Mesothelial cell of epicardium (in vitro differentiated cells): Measurements from ENCODE around the gene CD101. TPM values are rescaled to one million over a fixed set of nuclear protein-coding genes. Genes with fewer than 3 reads are reported as not detected.
A peak's percentile ranks its signal among the peaks of the same experiment; 100 is the strongest.

Experiments used
- DNase-seq, 2 experiments: peaks; one replicate each; pipeline ENCODE4 v3.0.0; 2021; ENCODE audit warnings: low spot score in 2 of 2; ENCODE audit not compliant: unreplicated experiment in 2 of 2
- H3K27ac Mint-ChIP-seq: 2 replicates; pipeline ENCODE4 v1.8.0; 2021; ENCODE audit warnings: mixed read lengths
- H3K27me3 Mint-ChIP-seq: 2 replicates; pipeline ENCODE4 v1.8.0; 2021; ENCODE audit warnings: low read depth, mixed read lengths
- H3K36me3 Mint-ChIP-seq: 2 replicates; pipeline ENCODE4 v1.8.0; 2021; ENCODE audit warnings: mixed read lengths
- H3K4me1 Mint-ChIP-seq: 2 replicates; pipeline ENCODE4 v1.8.0; 2021; ENCODE audit warnings: mixed read lengths
- H3K4me3 Mint-ChIP-seq: 2 replicates; pipeline ENCODE4 v1.8.0; 2021; ENCODE audit warnings: mild to moderate bottlenecking, moderate library complexity, mixed read lengths
- H3K9me3 Mint-ChIP-seq: 2 replicates; pipeline ENCODE4 v1.8.0; 2021; ENCODE audit warnings: mixed read lengths
- total RNA-seq: library from RNA; stranded (reverse); gene quantifications from 3 replicates; pipeline ENCODE4 v1.2.1, GENCODE V29; 2021
- TF ChIP-seq, protein P1 (sequence below): fragments of 200-600 bp; sonication (generic); IDR thresholded peaks from one replicate; pipeline ENCODE4 v1.5.0; 2021; ENCODE audit warnings: antibody characterized with exemption; ENCODE audit not compliant: unreplicated experiment

CD101 gene
- total RNA-seq, 1 donor from 2014 or later: 3.7 TPM

DNA sequence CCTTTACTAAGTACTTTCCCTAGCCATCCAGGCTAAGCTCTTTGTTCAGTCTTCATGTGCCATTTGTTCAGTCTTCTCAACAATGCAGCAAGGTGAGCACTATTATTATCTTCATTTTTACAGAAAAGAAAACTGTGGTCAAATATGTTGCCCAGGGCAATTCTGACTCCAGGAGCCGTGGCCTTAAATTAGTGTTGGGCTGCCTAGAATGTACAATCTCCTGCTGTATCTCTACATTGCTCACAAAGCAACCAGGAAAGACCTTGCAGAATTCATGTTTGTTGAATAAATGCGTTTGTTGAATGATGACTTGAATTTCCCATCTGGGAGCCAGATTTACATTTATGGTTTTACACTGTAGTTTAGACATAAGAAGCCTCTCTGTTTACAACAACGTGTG, 14.2 kb downstream of the CD101 start:
- TF ChIP-seq, protein P1, sequence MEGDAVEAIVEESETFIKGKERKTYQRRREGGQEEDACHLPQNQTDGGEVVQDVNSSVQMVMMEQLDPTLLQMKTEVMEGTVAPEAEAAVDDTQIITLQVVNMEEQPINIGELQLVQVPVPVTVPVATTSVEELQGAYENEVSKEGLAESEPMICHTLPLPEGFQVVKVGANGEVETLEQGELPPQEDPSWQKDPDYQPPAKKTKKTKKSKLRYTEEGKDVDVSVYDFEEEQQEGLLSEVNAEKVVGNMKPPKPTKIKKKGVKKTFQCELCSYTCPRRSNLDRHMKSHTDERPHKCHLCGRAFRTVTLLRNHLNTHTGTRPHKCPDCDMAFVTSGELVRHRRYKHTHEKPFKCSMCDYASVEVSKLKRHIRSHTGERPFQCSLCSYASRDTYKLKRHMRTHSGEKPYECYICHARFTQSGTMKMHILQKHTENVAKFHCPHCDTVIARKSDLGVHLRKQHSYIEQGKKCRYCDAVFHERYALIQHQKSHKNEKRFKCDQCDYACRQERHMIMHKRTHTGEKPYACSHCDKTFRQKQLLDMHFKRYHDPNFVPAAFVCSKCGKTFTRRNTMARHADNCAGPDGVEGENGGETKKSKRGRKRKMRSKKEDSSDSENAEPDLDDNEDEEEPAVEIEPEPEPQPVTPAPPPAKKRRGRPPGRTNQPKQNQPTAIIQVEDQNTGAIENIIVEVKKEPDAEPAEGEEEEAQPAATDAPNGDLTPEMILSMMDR: no peak
- H3K9me3 Mint-ChIP-seq: no peaks in the 10 kb centered on the region
- peaks cover 2% of the 10 kb centered on the region for H3K36me3 Mint-ChIP-seq
- H3K27me3 Mint-ChIP-seq: no peaks in the 10 kb centered on the region
- no peak for DNase-seq
- H3K27ac Mint-ChIP-seq: peak overlapping the region; percentile 22
- H3K4me1 Mint-ChIP-seq: peaks cover 4% of the 10 kb centered on the region
- no peak overlapping the region for H3K4me3 Mint-ChIP-seq

DNA sequence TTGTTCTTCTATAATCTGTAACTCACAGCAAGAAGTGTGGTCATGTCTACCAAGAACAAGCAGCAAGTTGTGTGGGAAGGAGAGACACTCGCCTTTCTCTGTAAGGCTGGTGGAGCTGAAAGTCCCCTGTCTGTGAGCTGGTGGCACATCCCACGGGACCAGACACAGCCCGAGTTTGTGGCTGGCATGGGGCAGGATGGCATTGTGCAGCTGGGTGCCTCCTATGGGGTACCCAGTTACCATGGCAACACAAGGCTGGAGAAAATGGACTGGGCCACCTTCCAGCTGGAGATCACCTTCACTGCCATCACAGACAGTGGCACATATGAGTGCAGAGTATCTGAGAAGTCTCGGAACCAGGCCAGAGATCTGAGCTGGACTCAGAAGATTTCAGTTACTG, 15.5 kb downstream of the CD101 start:
- peaks cover 4% of the 10 kb centered on the region for H3K4me1 Mint-ChIP-seq

DNA sequence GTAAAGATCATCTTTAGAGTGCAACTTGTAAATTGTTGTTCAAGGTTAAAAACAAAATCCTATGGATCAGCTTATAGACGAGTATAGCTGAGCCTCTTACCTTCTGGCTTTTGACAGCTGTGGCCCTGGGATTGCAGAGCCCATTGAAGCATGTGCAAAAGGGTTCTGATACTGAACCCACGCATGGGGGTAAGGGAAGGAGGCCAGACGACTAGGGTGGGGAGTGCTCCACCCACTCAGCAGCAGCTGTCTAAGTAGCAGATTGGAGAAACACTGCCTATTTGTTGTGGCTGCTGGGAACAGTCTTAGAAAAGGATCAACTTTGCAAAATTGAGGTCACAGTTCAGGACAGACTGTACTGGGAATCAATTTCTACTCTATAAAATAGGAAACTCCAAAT, 16.1 kb downstream of the CD101 start:
- TF ChIP-seq, protein P1: no peak
- H3K27me3 Mint-ChIP-seq: no peaks in the 10 kb centered on the region
- no peaks in the 10 kb centered on the region for H3K9me3 Mint-ChIP-seq
- no peak overlapping the region for H3K4me3 Mint-ChIP-seq
- no peak overlapping the region for H3K27ac Mint-ChIP-seq
- no peaks in the 10 kb centered on the region for H3K36me3 Mint-ChIP-seq
- H3K4me1 Mint-ChIP-seq: peaks cover 4% of the 10 kb centered on the region
- no peak for DNase-seq

More for the DNA sequence above, 15.5 kb downstream of the CD101 start:
- Mint-ChIP-seq H3K27me3 (no peaks in the 10 kb centered on the region), H3K4me3 (no peak overlapping the region), H3K36me3 (no peaks in the 10 kb centered on the region), H3K9me3 (no peaks in the 10 kb centered on the region), H3K27ac (no peak overlapping the region)
- TF ChIP-seq, protein P1: no peak
- no peak for DNase-seq

DNA sequence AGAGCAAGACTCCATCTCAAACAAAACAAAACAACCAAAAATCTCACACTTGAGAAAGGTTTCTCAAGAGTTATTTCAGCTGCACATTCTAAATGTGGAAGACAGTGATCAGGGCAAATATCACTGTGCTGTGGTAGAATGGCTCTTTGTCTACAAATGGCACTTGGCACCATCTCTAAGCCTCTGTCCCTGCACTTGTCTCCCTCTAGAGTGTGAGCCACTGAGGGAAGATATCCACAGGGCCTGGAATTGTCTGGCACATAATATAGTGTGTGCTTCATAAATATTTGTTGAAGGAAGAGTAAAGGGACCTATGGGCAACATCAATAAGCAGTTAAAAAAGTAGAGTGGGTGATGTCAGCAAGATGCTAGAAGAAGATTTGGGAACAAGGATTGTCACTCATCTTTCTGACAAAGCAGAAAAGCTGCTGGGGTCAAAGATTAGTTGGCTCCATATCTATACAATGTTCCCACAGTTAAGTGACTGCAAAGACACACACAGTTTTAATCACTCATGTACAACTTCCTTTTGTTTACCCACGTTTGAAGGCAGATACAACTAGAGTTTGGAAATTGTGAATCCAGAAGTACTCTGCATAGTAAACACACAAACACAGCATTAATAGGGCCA, 19.1 kb downstream of the CD101 start:
- DNase-seq: no peak
- no peak overlapping the region for H3K27ac Mint-ChIP-seq
- no peak overlapping the region for H3K4me3 Mint-ChIP-seq
- TF ChIP-seq, protein P1: no peak
- H3K36me3 Mint-ChIP-seq: peaks cover 3% of the 10 kb centered on the region
- H3K27me3 Mint-ChIP-seq: no peaks in the 10 kb centered on the region
- H3K9me3 Mint-ChIP-seq: no peaks in the 10 kb centered on the region
- no peaks in the 10 kb centered on the region for H3K4me1 Mint-ChIP-seq

DNA sequence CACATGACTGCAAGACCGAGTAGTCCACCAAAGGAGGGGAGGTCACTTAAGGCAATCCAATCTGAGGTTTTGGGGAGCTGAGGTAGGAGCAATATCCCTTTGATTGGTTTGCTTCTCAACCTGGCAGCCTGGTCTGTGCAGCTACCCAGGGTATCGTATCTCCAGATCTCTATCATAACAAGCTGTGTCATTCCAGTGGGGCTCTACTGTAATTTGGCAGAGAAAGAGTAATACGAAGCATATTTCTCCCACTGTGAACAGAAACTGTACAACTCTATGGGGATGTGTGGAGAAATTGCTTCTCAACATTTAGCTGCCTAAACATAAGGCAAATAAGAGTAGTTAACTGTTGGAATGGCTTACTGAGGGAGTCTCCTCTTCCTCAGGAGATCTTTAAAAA, 20.6 kb downstream of the CD101 start:
- Mint-ChIP-seq H3K27ac (no peak overlapping the region), H3K27me3 (no peaks in the 10 kb centered on the region), H3K4me3 (no peak overlapping the region), H3K36me3 (peaks cover 3% of the 10 kb centered on the region), H3K9me3 (no peaks in the 10 kb centered on the region), H3K4me1 (peaks cover 4% of the 10 kb centered on the region)
- DNase-seq: no peak
- TF ChIP-seq, protein P1: no peak

DNA sequence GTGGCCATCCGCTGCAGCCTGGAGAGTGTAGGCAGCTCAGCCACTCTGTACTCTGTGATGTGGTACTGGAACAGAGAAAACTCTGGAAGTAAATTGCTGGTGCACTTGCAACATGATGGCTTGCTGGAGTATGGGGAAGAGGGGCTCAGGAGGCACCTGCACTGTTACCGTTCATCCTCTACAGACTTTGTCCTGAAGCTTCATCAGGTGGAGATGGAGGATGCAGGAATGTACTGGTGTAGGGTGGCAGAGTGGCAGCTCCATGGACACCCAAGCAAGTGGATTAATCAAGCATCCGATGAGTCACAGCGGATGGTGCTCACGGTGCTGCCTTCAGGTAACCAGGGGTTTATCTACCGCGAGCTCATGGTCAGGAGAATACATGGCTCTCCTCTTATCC, 24.0 kb downstream of the CD101 start:
- Mint-ChIP-seq H3K27ac (no peak overlapping the region), H3K36me3 (peaks cover 5% of the 10 kb centered on the region), H3K9me3 (no peaks in the 10 kb centered on the region)

More for the DNA sequence above, 24.0 kb downstream of the CD101 start:
- no peaks in the 10 kb centered on the region for H3K27me3 Mint-ChIP-seq
- no peak overlapping the region for H3K4me3 Mint-ChIP-seq
- TF ChIP-seq, protein P1: no peak
- DNase-seq: no peak
- peaks cover 4% of the 10 kb centered on the region for H3K4me1 Mint-ChIP-seq
